Endothelial cell of umbilical vein (primary cell): Measurements from ENCODE around the gene TMEM121.

ENCODE experiments used
- EZH2 ChIP-seq: IDR thresholded peaks from 2 replicates; pipeline ENCODE4 v1.6.1; 2012; ENCODE audit warnings: borderline replicate concordance, low read depth, mild to moderate bottlenecking, moderate library complexity, low read length, inconsistent platforms; ENCODE audit not compliant: severe bottlenecking
- FOS ChIP-seq: IDR thresholded peaks from 2 replicates; pipeline ENCODE4 v1.6.1; 2011; ENCODE audit warnings: mild to moderate bottlenecking, low read length, moderate library complexity, borderline replicate concordance; ENCODE audit not compliant: insufficient read depth
- MAX ChIP-seq: IDR thresholded peaks from 2 replicates; pipeline ENCODE4 v1.6.1; 2011; ENCODE audit not compliant: insufficient read depth, insufficient read length
- POLR2A ChIP-seq: IDR thresholded peaks from 2 replicates; pipeline ENCODE4 v1.6.1; 2012; ENCODE audit warnings: low read depth, mild to moderate bottlenecking, control low read depth, low read length
- TF ChIP-seq, protein P1 (sequence below), 2 donors: IDR thresholded peaks; 1 replicate in 1 of 2; 2 replicates in 1 of 2; pipeline ENCODE4 v1.5.1; 2011; ENCODE audit warnings: low read length in 2 of 2, mild to moderate bottlenecking in 2 of 2, moderate library complexity in 2 of 2, control low read depth in 1 of 2, inconsistent platforms in 1 of 2, low read depth in 1 of 2; ENCODE audit not compliant: insufficient read depth in 1 of 2; ENCODE audit errors: extremely low read depth in 1 of 2

GRCh38 chr14:105537580-105538474, 11.4 kb downstream of the TMEM121 start:
- TF ChIP-seq, protein P1, sequence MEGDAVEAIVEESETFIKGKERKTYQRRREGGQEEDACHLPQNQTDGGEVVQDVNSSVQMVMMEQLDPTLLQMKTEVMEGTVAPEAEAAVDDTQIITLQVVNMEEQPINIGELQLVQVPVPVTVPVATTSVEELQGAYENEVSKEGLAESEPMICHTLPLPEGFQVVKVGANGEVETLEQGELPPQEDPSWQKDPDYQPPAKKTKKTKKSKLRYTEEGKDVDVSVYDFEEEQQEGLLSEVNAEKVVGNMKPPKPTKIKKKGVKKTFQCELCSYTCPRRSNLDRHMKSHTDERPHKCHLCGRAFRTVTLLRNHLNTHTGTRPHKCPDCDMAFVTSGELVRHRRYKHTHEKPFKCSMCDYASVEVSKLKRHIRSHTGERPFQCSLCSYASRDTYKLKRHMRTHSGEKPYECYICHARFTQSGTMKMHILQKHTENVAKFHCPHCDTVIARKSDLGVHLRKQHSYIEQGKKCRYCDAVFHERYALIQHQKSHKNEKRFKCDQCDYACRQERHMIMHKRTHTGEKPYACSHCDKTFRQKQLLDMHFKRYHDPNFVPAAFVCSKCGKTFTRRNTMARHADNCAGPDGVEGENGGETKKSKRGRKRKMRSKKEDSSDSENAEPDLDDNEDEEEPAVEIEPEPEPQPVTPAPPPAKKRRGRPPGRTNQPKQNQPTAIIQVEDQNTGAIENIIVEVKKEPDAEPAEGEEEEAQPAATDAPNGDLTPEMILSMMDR (IDR thresholded peaks at IDR 0.05; ENCODE audit: extremely low read depth in 1 of 2, insufficient read depth in 1 of 2, low read depth in 1 of 2, low read length in 2 of 2), result peak; percentile 92 to 98
- TF ChIP-seq POLR2A, result no peak
- TF ChIP-seq MAX, result no peak
- no peak for TF ChIP-seq EZH2
- TF ChIP-seq FOS, result no peak
